ENCODE data around the gene COTL1.
"Not testable (repeated sequence)": the region's sequence is repeated elsewhere in the genome, so short reads cannot be mapped to it uniquely, and the experiment has no call there.

Gene COTL1

DNA sequence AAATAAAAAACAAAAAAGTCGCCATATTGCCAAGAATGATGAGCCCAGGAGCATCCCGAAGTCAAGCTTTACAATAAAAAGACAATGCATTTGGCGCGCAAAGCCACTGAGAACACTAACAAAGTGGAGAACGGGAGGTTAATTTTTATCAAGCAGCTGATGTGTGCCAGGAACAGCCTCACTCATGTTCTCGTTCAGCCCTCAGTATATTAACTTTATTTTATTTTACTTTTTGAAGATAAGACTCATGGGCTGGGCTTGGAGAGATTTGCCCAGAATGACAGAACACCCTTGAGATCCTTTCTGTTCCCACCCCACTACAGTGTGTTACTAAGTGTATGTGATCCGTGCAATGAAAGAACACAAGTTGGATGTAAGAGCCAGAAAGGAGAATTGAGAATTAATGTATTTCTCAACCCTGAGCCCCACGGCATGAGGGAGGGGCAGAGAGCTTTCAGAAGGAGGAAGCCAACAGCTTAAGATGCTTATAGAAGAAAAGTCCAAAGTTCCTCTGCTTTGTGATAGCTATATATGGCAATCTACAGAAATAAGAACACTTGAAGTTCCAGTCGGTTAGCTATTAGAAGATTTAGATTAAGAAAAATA lies 48.4 kb downstream of the COTL1 start:
- DNase-seq (ENCODE audit: low read depth in 2 of 2): no peak

- no peak for DNase-seq (ENCODE audit: low read depth in 2 of 2)
Observed at GRCh38 chr16:84568066-84568465, 49.8 kb downstream of the COTL1 start.

- DNase-seq (ENCODE audit: low read depth in 2 of 2): no peak
Observed at GRCh38 chr16:84567286-84567962, 50.5 kb downstream of the COTL1 start.

DNA sequence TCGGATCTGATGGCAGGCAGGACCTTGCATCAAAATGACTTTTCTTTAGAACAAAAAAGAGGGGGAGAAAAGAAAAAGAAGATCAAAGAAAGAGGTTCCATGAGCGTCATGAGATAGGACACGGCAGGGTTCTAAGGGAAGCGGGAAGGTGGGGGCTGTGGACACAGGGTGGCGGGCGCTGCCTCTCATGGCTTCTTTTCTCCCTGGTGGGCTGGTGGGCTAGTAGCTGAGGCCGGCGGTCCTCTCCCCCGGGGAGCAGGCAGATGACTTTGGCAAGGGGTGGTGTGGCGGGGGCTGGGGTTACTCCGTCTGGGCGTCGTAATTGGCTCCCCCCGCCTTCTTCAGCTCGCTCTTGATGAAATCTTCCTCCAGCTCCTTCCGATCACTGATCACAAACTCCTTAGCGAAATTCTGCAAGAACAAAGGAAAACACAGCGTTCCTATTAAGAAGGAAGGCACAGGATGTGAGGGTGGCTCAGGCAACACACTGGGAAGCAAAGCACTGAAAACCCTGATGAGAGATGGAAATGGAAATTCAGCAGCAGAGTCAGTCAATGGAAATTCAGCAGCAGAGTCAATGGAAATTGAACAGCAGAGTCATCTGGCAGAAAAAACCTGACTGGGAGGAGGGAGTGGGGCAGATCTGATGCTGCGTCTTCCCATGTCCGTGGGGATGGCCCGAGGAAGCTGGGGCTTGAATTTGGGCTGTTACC lies 51.2 kb downstream of the COTL1 start:
- DNase-seq (ENCODE audit: low read depth in 2 of 2): no peak

DNA sequence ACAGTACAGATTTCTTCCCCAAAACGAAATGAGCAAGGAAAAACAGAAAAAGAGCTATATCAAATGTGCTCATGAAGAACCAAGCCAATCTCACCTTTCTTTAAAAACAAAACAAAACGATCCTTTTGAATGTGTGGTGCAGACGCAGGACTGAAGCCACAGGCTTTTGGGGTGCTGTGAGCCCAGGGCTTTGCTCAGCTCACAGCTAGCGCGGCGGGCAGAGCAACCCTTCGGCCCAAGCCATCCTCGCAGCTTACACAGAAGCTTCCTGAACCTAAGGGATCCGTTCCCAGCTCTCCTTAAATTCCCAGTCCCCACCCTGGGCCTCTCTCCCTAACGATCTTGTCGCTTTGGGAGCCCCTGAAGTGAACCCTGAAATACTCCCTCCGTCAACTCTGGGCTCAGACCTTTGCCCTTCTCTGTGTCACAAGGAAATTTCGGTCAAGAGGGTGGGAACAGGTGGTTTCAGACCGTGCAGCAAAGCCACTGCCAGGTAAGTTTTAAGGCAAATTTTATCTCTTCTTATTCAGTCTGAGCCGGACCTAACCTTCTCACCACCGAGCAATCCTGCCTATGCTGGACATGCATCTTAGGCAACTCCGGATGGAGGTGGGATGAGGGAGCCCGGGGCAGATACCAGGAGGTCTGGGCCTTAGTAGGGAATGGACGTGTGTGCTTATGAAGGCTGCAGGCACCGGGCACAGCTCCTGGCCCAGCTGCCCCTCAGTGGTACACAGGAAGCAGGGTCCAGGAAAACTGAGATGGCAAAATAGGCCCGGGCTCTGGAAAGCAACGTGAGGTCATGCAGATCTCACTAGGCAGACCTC lies 52.0 kb downstream of the COTL1 start:
- DNase-seq (ENCODE audit: low read depth in 2 of 2): no peak

DNA sequence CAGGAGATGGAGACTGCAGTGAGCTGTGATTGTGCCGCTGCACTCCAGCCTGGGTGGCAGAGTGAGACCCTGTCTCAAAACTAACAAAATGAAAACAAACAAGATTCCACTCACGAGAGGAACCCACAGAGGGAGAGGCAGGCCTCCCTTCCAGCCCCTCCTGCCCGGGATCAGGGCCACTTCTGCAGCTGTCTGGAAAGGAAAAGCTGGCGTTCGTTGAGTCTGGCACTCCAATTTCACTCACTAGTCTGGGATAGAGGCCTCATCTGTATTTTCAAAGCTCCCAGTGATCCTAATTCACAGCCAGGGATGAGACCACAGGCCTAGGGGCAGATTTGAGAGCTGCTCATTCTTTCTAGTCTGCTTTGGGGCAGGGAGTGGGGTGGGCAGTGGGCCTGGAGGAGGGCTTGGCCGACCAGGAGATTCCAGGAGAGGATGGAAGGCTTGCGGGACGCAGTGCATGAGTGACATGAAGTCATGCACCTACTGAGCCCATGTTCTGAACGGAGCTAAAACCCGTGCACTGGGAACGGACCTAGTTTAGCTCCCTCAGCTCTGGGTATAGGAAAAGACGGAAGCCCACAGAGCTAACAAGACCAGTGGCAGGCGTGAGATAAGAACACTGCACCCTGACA lies 54.0 kb downstream of the COTL1 start:
- no peak for DNase-seq (ENCODE audit: low read depth in 2 of 2)

DNA sequence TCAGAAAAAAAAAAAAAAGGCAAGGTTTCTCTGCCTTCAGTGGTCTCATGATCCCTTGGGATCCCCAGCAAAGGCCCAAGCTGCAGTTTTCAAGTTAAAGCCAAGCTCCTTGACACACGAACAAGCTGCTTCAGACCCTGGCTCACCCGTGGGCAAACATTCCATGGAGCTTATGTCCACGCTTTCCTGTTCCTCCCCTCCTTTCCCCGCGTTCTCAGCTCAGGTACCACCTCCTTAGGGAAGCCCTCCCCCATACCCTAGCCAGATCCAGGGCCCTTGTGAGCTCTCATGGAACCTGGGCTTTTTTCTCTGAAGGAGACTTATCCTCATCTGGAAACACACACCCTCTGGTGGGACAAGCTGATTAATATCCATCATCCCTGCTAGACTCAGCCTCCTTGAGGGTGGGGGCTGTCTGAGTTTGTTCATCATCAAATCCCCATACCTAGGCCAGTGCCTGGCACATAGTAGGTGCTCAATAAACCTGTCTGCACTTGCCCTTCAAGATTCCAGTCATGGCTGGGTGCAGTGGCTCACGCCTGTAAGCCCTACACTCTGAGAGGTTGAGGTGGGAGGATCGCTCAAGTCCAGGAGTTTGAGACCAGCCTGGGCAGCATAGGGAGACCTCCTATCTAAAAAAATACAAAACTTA lies 54.7 kb downstream of the COTL1 start:
- no peak for DNase-seq (ENCODE audit: low read depth in 2 of 2)

GRCh38 chr16:84562174-84562815 lies 55.6 kb downstream of the COTL1 start:
- DNase-seq (ENCODE audit: low read depth in 2 of 2): no peak

- DNase-seq (ENCODE audit: low read depth in 2 of 2): no peak
Observed at GRCh38 chr16:84561291-84561690, 56.6 kb downstream of the COTL1 start.

DNA sequence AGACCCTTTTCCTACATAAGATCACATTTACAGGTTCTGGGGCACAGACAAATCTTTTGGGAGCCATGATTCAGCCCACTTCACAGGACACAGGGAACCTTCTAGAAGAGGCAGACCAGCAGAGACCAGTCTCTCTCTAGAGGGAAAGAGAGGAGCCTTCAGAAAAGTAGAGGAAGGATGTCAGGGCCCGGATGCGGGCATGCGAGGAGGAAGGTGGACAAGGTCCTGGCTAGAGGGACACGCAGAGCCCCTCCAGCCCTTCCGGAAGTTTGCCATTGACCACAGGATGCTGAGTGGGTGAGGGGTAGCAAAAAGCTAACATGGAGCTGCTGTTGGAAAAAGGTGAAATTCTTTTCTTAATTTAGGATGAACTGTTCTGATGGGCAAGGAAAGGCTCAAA lies 57.6 kb downstream of the COTL1 start:
- DNase-seq (ENCODE audit: low read depth in 2 of 2): no peak

GRCh38 chr16:84559311-84559932 lies 58.5 kb downstream of the COTL1 start:
- DNase-seq (ENCODE audit: low read depth in 2 of 2): no peak

GRCh38 chr16:84558850-84559249 lies 59.0 kb downstream of the COTL1 start:
- DNase-seq (ENCODE audit: low read depth in 2 of 2): not testable (repeated sequence)

- DNase-seq (ENCODE audit: low read depth in 2 of 2): no peak
Observed at GRCh38 chr16:84557504-84557903, 60.4 kb downstream of the COTL1 start.

DNA sequence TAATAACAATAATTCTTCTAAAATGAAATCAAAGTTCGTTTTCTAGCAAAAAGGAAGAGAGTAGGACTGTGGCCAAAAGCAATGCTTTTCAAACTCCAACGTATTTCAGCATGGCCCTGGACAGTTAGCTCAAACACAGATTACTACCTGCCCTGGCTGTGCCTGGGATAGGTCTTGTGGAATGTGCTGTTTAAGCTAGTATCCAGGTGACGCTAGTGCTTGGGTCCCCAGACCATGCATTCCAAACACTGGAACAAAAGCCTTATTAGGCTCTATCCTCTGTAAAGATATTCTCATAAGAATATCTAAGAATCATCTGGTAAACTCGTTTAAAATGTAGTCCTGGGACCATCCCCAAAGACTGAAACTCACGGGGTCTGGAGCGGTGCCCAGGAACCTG lies 60.8 kb downstream of the COTL1 start:
- no peak for DNase-seq (ENCODE audit: low read depth in 2 of 2)

DNA sequence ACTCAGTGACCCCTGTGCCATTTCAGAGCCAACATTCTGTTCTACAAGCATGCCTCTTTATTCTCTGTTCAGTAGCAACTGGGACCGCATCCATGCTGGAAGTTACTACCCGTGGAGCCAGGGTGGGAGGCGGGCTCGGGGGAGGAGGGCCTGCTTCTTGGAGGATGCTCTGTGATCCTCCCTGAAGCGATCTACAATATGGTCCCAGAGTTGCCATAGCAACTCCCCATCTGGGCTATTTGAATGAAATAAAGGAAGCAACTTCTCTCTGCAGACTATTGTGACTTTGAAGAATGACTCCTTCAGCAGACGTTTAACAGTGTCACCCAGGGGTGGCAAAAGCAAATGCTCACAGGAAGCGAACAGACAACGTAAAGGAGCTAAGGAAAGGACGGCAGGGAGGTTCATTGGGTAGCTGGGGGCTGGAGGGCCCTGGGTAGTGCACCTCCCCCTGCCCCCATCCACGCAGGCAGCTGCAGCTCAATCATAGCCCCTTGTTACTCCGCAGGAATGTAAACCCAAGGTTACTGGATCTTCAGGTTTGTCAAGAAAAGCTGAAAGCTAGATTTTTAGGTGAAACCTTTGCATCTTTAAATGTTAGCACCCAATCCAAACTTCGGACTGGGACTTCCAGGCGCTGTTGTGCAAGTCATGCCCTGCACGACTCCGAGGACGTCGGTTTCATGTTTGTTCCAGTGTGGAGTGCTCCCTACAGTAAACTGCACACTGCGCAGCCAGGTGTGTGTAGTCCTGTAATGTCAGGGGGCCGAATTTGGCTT lies 62.3 kb downstream of the COTL1 start:
- no peak for DNase-seq (ENCODE audit: low read depth in 2 of 2)

DNA sequence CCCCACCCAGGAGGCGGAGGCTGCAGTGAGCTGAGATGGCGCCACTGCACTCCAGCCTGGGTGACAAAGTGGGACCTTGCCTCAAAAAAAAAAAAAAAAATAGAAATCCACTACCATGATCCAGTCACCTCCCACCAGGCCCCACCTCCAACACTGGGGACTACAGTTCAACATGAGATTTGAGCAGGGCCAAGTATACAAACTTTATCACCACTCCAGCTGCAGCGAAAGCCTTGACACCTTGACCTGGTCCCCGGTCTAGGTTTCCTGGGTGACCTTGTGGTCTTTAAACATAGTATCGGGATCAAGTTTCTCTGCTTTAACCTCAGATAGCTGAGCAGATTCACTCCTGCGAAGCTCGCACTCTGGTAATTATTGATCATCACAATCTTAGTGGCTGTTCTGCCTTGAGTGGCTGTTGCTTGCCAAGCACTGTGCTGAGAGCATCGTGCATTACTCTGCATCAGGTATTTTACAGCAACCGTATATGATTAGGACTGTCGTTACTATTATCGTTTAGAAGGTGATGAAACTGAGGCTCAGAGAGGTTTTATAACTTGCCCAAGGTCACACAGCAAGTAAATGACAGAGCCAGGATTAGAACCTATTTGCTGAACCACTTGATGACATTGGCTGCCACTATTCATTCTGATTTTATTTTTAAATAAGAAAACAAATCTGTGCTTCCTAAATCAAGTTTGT lies 63.1 kb downstream of the COTL1 start:
- no peak for DNase-seq (ENCODE audit: low read depth in 2 of 2)

- no peak for DNase-seq (ENCODE audit: low read depth in 2 of 2)
Observed at GRCh38 chr16:84553873-84554399, 63.9 kb downstream of the COTL1 start.

DNA sequence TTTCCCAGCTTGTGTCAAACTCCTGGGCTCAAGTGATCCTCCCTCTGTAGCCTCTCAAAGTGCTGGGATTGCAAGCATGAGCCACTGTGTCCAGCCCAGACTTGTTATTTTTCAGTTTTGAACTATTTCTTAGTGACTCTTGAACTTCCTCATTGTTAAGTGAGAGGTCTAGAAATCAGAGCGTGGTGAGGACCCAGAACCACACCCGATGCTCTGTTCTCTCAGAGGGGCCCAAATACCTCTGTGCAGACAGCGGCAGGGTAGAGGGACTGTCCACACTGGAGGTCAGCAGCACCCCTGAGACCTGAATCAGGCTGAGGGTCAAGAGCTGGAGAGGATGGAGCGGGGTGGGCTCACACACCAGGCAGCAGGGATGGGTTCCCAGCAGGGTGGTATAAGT lies 65.7 kb downstream of the COTL1 start:
- DNase-seq (ENCODE audit: low read depth in 2 of 2): no peak

DNA sequence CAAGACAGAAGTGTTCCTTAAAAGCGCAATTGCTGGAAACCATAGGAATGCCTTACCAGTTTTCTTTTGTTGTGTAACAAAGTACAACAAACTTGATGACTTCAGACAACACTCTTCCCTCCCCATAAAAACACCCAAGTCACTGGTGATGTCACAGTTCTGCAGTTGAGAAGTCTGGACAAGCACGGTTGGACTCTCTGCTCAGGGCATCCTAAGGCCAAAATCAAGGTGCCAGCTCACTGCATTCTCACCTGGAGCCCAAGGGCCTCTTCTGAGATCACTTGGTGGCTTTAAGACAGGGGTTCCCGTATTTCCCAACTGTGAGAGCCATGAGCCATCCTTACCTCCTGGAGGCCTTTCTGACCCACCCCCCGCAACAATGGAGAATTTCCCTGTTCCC lies 67.8 kb downstream of the COTL1 start:
- DNase-seq (ENCODE audit: low read depth in 2 of 2): no peak
